Measurements from ENCODE around the gene GAS2L1. TPM values are rescaled to one million over a fixed set of nuclear protein-coding genes. Genes with fewer than 3 reads are reported as not detected.

The GAS2L1 gene
- total and polyA plus RNA-seq, 2 experiments from 2014 or later: 5.2 to 9.5 TPM

GRCh38 chr22:29353860-29354259 is 47.4 kb downstream of the GAS2L1 start:
- no peak overlapping the region for H3K27ac Mint-ChIP-seq
- Histone ChIP-seq H3K4me1 (ENCODE audit: insufficient read depth) (no peaks in the 10 kb centered on the region), H4K20me1 (replicated peaks; ENCODE audit: insufficient read depth) (peaks cover 3% of the 10 kb centered on the region; the same call in 1 of the 2 replicates), H3K9me2 (ENCODE audit: insufficient read depth) (no peaks in the 10 kb centered on the region), H3K79me2 (replicated peaks; ENCODE audit: insufficient read depth) (no peaks in the 10 kb centered on the region), H3K27ac (ENCODE audit: low read depth) (no peak overlapping the region), H3F3A (replicated peaks; ENCODE audit: low read depth) (no peaks in the 10 kb centered on the region), H3K4me2 (no peak overlapping the region), H2AFZ (no peak overlapping the region), H3K36me3 (ENCODE audit: insufficient read depth) (peaks cover 7% of the 10 kb centered on the region; the same call in 1 of the 2 replicates), H3K27me3 (ENCODE audit: insufficient read depth) (no peaks in the 10 kb centered on the region), H3K4me3 (no peak overlapping the region)
- H3K36me3 Mint-ChIP-seq (ENCODE audit: low read depth): peaks cover 55% of the 10 kb centered on the region
- ATAC-seq: no peak
- H3K27me3 Mint-ChIP-seq (ENCODE audit: insufficient read depth, low read depth, poor library complexity): peaks cover 4% of the 10 kb centered on the region
- no peaks in the 10 kb centered on the region for H3K9me3 Mint-ChIP-seq
- TF ChIP-seq CTCF (conservative IDR thresholded peaks at IDR 0.05; ENCODE audit: low read depth in 2 of 2) (no peak), ETS1 (IDR thresholded peaks at IDR 0.05) (no peak), ZNF462 (CRISPR knock-in tag; IDR thresholded peaks at IDR 0.05) (no peak), ZNF114 (CRISPR knock-in tag; IDR thresholded peaks at IDR 0.05) (no peak), JUNB (IDR thresholded peaks at IDR 0.05; ENCODE audit: unreplicated experiment) (no peak), ZNF331 (CRISPR knock-in tag; IDR thresholded peaks at IDR 0.05; ENCODE audit: low read depth) (no peak), EZH2phosphoT487 (IDR thresholded peaks at IDR 0.05; ENCODE audit: unreplicated experiment) (no peak), CREB1 (CRISPR knock-in tag; IDR thresholded peaks at IDR 0.05; ENCODE audit: low read depth) (no peak), POLR2AphosphoS5 (IDR thresholded peaks at IDR 0.05; ENCODE audit: low read depth) (no peak), REST (IDR thresholded peaks at IDR 0.05; ENCODE audit: unreplicated experiment) (no peak), EZH2 (IDR thresholded peaks at IDR 0.05; ENCODE audit: low read depth, unreplicated experiment) (no peak), NANOG (IDR thresholded peaks at IDR 0.05; ENCODE audit: borderline replicate concordance) (no peak), STAT1 (IDR thresholded peaks at IDR 0.05; ENCODE audit: unreplicated experiment) (no peak)
- no peak overlapping the region for H3K4me3 Mint-ChIP-seq
- DNase-seq (ENCODE audit: low spot score): no peak
- H3K4me1 Mint-ChIP-seq: no peaks in the 10 kb centered on the region

Data from GM23338 (cell line).